ENCODE results near the gene DOCK8. TPM values are rescaled to one million over a fixed set of nuclear protein-coding genes. Genes with fewer than 3 reads are reported as not detected.
A peak's percentile ranks its signal among the peaks of the same experiment; 100 is the strongest.

Gene DOCK8
- total RNA-seq, 3 donors from 2014 or later = 80.6 to 83.4 (median 80.8) TPM

DNA sequence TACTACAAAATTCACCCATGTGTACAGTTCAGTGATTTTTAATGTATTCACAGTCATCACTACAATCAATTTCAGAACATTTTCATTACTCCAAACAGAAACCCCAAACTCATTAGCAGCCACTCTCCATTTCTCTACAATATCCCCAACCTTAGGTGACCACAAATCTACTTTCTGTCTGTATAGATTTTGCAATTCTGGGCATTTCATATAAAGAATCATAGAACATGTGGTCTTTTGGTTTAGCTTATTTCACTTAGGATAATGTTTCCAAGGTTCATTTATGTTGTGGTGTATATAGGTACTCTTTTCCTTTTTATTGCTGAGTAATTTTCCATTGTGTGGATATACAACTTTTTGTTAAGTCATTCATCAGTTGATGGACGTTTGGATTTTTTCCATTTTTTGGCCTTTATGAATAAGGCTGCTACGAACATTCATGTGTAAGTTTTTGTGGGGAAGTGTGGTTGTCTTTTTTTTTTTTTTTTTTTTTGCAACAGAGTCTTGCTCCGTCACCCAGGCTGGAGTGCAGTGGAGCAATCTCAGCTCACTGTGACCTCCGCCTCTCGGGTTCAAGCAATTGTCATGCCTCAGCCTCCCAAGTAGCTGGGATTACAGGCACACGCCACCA, 54.5 kb downstream of the DOCK8 start:
- DNase-seq = no peak

DNA sequence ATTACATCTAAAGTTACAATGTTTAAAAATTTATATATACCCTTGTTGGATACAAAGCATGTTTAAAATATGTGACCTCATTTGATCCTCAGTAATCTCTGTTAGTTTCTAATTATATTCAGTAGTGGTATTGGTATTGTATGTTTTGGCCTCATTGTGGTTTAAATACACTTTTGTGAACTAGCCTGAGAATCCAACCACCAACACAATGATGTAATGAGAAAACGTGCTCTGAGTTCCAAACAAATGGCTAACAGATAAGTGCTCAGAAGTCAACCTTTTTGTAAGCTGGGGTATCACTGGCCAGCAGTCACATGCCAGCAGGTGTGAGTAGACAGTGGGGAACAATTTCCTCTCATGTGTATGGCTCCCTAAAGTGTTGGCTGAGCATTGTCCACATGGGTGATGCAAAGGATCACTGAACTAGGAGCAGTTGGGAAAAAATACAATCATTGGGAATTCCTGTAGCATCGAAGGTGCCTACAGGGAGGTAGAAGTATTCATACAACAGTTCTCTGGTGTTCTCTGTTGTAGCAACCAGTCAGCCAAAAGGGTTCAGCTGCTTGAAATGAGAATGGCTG, 56.1 kb downstream of the DOCK8 start:
- Mint-ChIP-seq H3K4me1 (ENCODE audit: low read depth) (peaks cover 45% of the 10 kb centered on the region), H3K4me3 (no peak overlapping the region), H3K36me3 (ENCODE audit: insufficient read depth) (peaks cover 10% of the 10 kb centered on the region), H3K9me3 (no peaks in the 10 kb centered on the region), H3K27me3 (ENCODE audit: low read depth) (no peaks in the 10 kb centered on the region)
- DNase-seq (no peak), ATAC-seq (no peak)

More for the DNA sequence above, 54.5 kb downstream of the DOCK8 start:
- peaks cover 43% of the 10 kb centered on the region for H3K4me1 Mint-ChIP-seq (ENCODE audit: low read depth)
- no peak for ATAC-seq
- H3K27me3 Mint-ChIP-seq (ENCODE audit: low read depth) = no peaks in the 10 kb centered on the region
- H3K4me3 Mint-ChIP-seq = peak overlapping the region; percentile 26
- H3K36me3 Mint-ChIP-seq (ENCODE audit: insufficient read depth) = peaks cover 2% of the 10 kb centered on the region
- H3K9me3 Mint-ChIP-seq = no peaks in the 10 kb centered on the region

DNA sequence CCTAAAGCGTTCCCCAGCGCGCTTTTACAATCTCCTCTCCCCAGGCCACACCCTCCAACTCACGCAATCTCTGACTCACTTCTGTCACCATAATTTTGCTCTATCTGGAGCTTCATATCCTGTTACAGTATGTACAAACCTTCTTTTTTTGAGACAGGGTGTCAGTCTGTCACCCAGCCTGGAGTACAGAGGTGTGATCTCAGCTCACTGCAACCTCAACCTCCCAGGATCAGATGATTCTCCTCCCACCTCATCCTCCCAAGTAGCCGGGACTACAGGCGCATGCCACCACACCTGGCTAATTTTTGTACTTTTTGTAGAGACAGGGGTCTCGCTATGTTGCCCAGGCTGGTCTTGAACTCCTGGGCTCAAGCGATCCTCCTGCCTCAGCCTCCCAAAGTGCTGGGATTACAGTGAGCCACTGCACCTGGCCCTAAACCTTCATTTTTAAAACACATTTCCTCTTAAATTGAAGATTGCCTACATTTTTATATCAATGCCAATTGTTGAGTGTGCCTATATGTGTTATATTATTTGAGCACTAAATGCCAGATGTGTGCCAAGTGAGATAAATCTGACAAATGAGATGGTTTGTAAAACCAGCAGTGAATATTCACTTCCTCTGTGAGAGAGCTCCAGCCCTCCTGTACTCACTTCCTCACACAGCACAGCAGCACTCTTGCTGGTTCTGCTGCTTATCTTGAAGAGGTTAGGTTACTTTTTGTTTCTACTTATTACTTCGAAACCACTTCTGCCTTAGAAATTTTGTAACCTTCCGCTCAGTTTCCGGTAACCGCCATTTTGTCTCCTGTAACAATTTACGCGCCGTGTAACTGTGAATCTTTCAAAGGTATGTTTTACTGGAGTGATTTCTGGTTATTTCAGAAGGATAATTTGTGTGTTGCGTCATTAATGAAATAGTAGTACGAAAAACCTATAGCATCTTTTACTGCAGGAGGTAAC, 57.9 kb downstream of the DOCK8 start:
- Mint-ChIP-seq H3K36me3 (ENCODE audit: insufficient read depth) (peaks cover 16% of the 10 kb centered on the region), H3K27me3 (ENCODE audit: low read depth) (no peaks in the 10 kb centered on the region), H3K4me1 (ENCODE audit: low read depth) (peaks cover 53% of the 10 kb centered on the region), H3K4me3 (peak overlapping the region; percentile 93), H3K9me3 (no peaks in the 10 kb centered on the region)
- peak; percentile 64 for DNase-seq
- ATAC-seq = peak; percentile 93

DNA sequence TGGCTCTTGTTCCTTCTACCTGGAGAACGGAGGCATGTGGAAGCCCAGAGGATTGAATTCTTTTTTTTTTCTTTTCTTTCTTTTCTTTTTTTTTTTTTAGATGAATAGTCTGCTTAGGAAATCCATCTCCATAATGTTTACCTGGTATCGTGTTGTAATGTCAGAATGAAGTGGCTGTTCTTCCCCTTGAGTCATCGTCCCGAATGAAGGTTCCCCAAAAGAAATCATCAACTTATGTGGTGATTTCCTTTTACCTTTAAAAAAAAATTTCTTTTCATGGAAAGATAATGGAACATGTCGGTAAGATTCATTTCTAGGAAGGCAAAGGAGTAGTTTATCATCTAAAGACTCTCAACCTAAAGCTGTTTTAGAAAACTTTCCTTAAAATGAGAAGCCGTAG, 59.7 kb downstream of the DOCK8 start:
- Mint-ChIP-seq H3K27me3 (ENCODE audit: low read depth) (no peaks in the 10 kb centered on the region), H3K4me1 (ENCODE audit: low read depth) (peaks cover 40% of the 10 kb centered on the region), H3K9me3 (no peaks in the 10 kb centered on the region), H3K4me3 (peak overlapping the region; percentile 93), H3K36me3 (ENCODE audit: insufficient read depth) (peaks cover 14% of the 10 kb centered on the region)
- no peak for DNase-seq
- ATAC-seq = no peak

DNA sequence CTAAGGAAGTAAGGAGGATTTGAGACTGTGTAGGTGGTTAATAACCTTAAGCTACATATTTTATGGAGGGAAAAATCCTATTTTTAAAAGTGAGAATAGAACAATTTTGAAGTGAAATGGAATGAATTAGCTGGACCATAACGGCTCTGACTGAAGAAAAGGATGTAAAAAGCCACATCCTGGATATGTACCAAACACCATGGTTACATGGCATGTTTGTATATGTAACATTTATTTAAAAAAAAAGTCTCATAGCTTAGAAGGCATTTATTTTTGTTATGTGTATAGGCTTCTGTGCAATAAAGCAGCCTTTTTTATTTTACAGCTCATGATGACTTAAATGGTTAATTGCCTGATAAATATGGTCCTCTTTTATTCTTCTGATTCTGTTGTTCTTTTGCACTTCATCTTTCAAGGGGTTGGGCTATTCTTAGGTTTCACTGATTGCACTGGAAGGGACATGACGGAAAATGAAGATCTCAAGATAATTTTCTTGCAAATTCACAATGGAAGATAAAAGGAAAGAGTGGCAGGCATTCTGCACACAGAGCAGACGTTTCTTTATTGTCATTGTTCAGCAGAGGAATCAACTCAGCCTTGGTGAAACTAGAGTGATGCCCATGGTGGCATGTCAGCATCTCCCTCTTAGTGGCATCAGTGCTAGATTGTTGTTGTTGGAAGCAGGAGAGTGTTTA, 63.1 kb downstream of the DOCK8 start:
- ATAC-seq = no peak
- Mint-ChIP-seq H3K4me1 (ENCODE audit: low read depth) (peaks cover 31% of the 10 kb centered on the region), H3K4me3 (no peak overlapping the region), H3K9me3 (no peaks in the 10 kb centered on the region), H3K36me3 (ENCODE audit: insufficient read depth) (peaks cover 30% of the 10 kb centered on the region), H3K27me3 (ENCODE audit: low read depth) (no peaks in the 10 kb centered on the region)
- DNase-seq = no peak

DNA sequence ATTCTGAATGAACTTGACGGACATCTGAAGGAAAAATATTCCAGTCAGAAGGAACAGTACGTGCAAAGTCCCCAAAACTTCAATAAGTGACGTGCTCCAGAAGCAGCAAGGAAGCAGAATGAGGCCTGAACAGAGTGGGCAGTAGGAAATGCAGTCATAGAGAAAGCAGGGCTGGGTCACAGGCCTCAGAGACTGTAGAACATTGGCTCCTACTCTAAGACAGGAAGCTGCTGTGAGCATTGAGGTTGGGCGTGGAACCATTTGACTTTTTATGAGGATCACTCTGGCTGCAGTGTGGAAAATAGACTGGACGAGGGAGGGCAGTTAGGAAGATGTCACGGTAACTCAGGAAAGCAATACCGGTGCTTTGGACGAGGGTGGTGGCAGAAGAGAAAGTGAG, 64.0 kb downstream of the DOCK8 start:
- peak; percentile 20 for DNase-seq
- Mint-ChIP-seq H3K4me3 (no peak overlapping the region), H3K9me3 (no peaks in the 10 kb centered on the region), H3K36me3 (ENCODE audit: insufficient read depth) (peaks cover 31% of the 10 kb centered on the region), H3K27me3 (ENCODE audit: low read depth) (no peaks in the 10 kb centered on the region), H3K4me1 (ENCODE audit: low read depth) (peaks cover 40% of the 10 kb centered on the region)
- ATAC-seq = peak; percentile 65 to 81

DNA sequence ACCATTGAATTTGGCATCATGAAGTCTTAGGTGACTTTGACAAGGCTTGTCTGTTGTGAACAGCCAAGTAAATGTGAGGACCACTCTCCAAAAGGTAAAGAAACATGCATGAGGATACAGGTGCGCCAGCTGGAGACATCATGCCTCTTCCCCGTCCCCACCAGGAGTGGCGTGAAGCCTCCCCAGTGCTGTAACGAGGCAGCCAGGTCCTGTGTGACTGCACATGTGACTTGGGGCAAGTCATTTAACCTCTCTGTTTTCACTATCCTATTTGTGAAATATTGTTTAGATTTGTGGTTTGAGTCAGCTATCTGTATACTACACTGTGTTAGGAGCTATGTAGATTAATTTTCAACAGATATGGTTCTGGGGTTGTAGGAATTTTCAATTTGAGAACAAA, 65.0 kb downstream of the DOCK8 start:
- Mint-ChIP-seq H3K27me3 (ENCODE audit: low read depth) (no peaks in the 10 kb centered on the region), H3K4me3 (no peak overlapping the region), H3K36me3 (ENCODE audit: insufficient read depth) (peaks cover 35% of the 10 kb centered on the region), H3K4me1 (ENCODE audit: low read depth) (peaks cover 49% of the 10 kb centered on the region), H3K9me3 (no peaks in the 10 kb centered on the region)
- DNase-seq (no peak), ATAC-seq (no peak)

DNA sequence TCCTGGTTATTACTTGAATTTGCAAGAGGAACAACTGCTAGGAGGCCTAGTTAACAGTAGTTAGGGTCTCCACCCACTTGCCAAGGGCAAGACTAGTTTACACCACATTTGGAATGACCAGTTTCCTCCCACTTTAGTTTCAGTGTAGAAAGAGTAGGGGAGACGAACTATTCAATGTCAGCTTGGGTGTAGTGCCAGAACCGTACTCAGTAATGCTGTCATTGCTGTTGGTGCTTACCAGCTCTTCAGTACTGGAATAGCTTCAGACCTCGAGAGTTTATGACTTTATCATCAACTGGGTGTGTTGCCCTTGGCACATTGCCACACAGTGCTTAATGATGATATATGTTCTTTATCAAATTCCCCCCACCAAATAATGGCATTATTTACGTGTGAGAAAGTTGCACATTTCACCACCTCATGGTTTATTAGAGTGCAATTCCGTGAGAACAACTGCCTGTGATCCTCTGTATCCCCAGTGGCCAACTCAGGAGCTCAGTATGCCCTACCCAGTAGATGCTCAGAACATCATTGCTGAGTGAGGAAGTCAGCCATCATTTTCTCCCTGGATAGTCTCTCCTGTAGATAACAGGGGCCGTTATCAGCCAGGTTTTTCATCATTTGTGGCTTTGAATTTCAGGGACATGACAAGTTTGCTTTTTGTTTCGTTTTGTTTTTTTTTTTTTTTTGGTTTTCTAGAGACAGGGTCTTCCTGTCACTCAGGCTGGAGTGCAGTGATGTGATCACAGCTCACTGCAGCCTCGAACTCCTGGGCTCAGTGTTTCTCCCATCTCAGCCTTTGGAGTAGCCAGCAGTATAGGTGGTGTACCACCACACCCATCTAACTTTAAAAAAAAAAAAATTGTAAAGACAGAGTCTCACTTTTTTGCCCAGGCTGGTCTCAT, 67.3 kb downstream of the DOCK8 start:
- Mint-ChIP-seq H3K4me3 (peak overlapping the region; percentile 72), H3K36me3 (ENCODE audit: insufficient read depth) (peaks cover 45% of the 10 kb centered on the region), H3K4me1 (ENCODE audit: low read depth) (peaks cover 51% of the 10 kb centered on the region), H3K27me3 (ENCODE audit: low read depth) (no peaks in the 10 kb centered on the region), H3K9me3 (no peaks in the 10 kb centered on the region)
- ATAC-seq (peak; percentile 59 to 65), DNase-seq (no peak)

DNA sequence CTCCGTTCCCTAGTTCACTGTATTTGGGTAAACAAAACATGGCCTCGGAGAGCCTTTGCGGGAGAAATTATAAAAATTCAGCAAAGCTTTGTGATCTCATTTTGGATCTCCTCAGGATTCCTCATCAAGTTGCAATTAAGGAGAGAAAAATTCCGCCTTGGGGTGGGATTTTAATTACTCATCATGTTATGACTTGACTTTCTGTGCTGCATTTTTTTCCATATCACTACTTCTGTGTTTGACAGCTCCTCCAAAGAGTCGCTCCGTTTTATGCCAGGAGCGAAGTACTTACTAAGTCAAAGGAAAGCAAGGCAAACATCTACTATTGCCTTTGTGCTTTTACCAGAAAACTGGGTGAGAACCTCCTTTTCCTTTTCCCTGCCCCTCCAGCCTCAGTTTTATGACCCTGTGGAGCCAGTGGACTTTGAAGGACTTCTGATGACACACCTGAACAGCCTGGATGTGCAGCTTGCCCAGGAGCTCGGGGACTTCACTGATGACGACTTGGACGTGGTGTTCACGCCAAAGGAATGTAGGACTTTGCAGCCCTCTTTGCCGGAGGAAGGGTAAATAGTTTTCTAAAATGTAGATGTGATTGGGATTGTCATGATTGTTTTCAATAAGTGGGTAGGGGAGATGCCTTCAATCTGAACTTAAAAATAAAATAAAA, 71.5 kb downstream of the DOCK8 start:
- Mint-ChIP-seq H3K36me3 (ENCODE audit: insufficient read depth) (peaks cover 57% of the 10 kb centered on the region), H3K4me1 (ENCODE audit: low read depth) (peaks cover 68% of the 10 kb centered on the region), H3K27me3 (ENCODE audit: low read depth) (no peaks in the 10 kb centered on the region), H3K9me3 (no peaks in the 10 kb centered on the region), H3K4me3 (no peak overlapping the region)
- DNase-seq (no peak), ATAC-seq (no peak)

DNA sequence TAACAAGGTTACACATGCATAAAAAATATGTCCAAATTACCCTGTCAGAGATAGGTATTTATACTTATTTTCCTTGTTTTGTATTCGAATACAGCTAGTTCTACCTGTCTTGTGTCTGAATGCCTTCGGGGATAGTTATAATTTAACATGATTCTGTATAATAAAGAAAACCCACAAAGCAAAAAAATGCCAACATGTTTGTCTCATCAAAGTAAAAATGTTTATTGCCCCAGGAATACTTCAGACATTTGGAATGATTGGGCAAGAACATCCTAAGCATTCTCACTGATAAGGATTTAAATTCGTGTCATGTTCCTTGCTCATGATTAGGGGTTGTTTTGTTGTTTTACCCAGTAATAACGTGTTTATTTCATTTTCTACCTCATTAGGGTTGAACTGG, 74.5 kb downstream of the DOCK8 start:
- DNase-seq (no peak), ATAC-seq (no peak)
- peaks cover 51% of the 10 kb centered on the region for H3K4me1 Mint-ChIP-seq (ENCODE audit: low read depth)

DNA sequence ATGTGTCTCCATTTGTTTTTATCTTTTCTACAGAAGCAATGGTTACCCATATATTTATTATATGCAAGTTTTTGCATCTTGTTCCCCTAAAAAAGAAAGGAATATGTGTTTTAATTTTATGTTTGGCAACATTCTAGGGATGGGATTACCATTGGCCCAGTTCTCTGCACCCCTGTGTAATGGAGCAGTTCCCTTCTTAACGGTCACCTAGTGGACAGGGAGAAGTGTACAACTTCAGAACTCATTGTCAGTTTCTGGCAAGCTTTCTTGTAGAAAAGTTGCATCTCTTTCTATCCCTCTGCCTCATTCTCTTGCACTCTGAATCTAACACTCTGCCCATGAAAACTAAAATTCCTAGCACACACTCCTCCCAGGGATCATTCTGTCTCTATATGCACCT, 78.2 kb downstream of the DOCK8 start:
- ATAC-seq = no peak
- Mint-ChIP-seq H3K9me3 (no peaks in the 10 kb centered on the region), H3K36me3 (ENCODE audit: insufficient read depth) (peaks cover 49% of the 10 kb centered on the region), H3K27me3 (ENCODE audit: low read depth) (no peaks in the 10 kb centered on the region), H3K4me1 (ENCODE audit: low read depth) (peaks cover 49% of the 10 kb centered on the region), H3K4me3 (no peak overlapping the region)
- no peak for DNase-seq

More for the DNA sequence above, 74.5 kb downstream of the DOCK8 start:
- H3K9me3 Mint-ChIP-seq = no peaks in the 10 kb centered on the region
- H3K27me3 Mint-ChIP-seq (ENCODE audit: low read depth) = no peaks in the 10 kb centered on the region
- H3K36me3 Mint-ChIP-seq (ENCODE audit: insufficient read depth) = peaks cover 58% of the 10 kb centered on the region
- no peak overlapping the region for H3K4me3 Mint-ChIP-seq

DNA sequence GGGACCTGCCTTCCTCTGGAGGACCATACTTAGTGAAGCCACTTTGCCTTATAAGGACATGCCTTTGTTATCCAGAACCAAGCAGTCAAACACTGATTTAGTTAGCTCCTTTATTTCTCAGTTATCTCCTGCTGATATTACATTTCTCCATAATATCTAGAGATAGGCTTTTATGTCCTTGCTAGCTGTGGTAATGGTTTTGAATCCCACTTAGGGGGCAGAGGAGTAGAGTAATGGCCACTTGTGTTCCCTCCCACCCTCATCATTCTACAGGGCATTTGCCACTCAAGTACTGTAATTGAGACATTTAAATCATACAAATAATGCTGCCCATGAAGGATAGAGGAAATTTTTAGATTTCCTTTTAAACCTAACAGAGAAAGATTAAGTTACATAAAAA, 80.9 kb downstream of the DOCK8 start:
- H3K4me3 Mint-ChIP-seq = no peak overlapping the region
- peaks cover 45% of the 10 kb centered on the region for H3K4me1 Mint-ChIP-seq (ENCODE audit: low read depth)
- ATAC-seq = no peak
- peaks cover 46% of the 10 kb centered on the region for H3K36me3 Mint-ChIP-seq (ENCODE audit: insufficient read depth)
- no peaks in the 10 kb centered on the region for H3K9me3 Mint-ChIP-seq
- DNase-seq = no peak
- H3K27me3 Mint-ChIP-seq (ENCODE audit: low read depth) = no peaks in the 10 kb centered on the region

DNA sequence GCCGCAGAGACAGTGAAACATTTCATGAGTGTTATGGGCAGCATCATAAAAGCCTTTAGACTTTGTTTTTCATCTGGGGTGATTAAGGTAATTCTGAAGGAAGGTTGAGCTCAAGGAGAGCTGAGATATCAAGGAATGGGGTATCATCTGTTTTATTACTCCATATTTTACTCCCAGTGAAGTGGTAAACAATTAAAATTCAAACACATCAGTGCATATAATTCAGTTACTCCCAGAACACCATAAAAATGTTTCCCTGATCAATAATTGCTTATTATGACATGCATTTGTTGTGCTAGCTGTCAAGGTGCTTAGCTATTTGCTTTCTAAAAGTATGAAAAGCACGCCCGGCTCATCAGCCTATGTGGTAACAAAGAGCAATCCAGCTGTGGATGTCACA, 81.7 kb downstream of the DOCK8 start:
- H3K36me3 Mint-ChIP-seq (ENCODE audit: insufficient read depth) = peaks cover 52% of the 10 kb centered on the region
- H3K9me3 Mint-ChIP-seq = no peaks in the 10 kb centered on the region
- no peak overlapping the region for H3K4me3 Mint-ChIP-seq
- DNase-seq = no peak
- H3K4me1 Mint-ChIP-seq (ENCODE audit: low read depth) = peaks cover 48% of the 10 kb centered on the region
- ATAC-seq = no peak
- no peaks in the 10 kb centered on the region for H3K27me3 Mint-ChIP-seq (ENCODE audit: low read depth)

All from activated T-cell treated with anti-CD3 and anti-CD28 coated beads, Interleukin-2, amount 50 U/mL, for 4 hours (primary cell).